ENCODE results near the gene SLC38A3.

The SLC38A3 gene

DNA sequence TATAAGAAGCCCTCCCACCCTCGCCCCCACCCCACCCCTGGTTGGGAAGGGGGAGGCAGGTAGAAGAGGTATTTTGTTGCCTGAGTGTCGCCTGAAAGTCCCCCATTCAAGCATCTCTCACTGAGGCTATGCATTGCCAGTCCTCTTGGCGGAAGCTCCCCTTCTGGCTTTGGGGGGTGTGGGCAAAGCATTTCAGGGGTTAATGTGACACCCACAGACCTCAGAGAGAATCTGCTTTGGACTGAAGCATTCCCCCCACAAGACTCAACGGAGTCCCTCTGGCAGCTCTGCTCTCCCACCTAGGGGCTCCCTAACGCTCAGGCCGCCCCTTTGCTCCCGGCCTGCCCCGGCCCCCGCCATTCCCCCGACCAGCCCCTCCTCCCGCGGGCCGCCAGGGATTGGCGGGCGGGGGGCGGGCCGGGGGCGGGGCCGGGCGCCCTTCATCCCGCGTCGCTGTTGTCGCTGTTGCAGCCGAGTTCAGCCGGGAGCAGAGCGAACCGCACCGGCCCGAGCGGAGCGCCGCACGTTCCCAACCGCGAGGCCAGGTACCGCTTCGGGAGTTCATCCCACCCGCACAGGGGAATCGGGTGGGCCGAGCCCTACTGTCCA, at the start of gene SLC38A3:
TSS of gene SLC38A3 (plus strand) at position 468 of the 609 bp plus-strand sequence. CDS start 8,929 bp downstream, outside the sequence.
- no peak for DNase-seq

- no peak for DNase-seq
These were observed 49.6 kb upstream of the SLC38A3 start for GRCh38 chr3:50155491-50155878.

- DNase-seq = no peak
These were observed 49.2 kb upstream of the SLC38A3 start for GRCh38 chr3:50155891-50156290.

DNA sequence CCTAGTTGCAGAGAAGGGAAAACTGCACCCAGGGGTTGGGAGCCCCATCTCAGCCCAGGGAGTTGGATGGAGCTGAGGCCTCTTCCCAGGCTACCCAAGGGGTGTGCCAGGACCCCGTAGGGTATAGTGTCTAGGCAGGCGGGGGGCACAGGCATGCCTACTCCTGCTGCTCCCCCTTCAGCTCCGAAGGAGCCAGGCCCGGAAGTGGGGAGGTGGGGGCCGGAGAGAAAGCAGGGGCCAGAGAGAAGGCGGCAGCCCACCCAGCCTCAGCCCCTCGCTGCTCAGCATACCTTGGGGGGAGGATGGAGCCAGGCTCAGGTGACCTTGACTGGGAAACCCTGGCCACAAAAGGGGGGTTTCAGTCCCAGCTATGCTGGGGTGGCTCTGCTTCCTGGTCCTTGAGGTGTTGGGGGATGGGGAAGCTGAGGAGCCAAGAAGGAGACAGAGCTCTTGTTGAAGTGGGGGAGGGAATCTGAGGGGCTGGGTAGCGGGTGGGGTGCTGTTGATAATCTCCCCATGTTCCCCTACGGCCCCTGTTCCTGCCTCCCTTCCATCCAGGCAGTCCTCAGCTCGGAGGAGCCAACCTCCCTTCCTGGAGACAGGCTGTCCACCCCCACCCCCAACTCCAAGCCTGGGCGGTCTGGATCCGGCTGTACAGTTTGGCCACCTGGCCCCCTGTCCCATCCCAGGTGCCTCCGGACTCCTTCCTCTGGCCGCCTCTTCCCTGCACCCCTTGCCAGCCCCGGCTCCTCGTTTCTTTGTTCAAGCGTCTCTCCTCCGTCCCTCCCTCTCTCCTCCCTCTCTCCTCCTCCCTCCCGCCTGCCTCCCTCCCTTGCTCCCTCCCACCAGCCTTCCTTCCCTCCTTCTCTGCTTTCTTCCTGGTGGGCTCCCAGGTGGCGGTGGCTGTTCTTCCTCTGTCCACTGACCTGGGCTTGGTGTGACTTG, 48.2 kb upstream of the SLC38A3 start:
- DNase-seq = no peak

- DNase-seq = no peak
These were observed 47.1 kb upstream of the SLC38A3 start for GRCh38 chr3:50157827-50158529.

DNA sequence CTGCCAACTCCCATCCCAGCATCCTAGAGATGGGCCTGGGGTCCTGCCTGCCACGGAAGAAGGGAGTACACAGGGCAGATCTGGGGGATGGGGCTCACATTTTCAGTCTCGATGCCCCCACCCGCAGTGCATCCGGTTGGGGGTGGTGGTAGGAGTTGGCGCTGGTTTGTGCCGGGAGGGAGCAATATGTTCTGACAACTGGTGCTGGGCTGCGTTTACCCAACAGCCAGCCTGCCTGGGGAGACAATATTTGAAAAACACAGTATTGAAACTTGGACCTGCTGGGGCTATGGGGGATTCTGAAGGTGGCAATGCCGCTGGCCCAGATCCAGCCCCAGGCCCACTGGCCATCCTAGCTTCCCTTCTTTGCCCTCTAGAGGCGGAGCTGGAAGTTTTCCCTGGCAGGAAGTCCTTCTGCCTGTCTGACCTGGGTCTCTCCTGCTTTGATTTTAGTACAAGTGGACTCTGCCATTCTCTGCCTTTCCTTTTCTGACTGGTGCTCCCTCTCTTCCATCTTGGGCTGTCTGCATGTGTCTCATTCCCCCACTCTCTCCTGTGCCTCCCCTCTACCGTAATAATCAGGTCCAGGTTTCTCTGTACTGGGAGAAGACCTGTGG, 46.4 kb upstream of the SLC38A3 start:
- DNase-seq = no peak

DNA sequence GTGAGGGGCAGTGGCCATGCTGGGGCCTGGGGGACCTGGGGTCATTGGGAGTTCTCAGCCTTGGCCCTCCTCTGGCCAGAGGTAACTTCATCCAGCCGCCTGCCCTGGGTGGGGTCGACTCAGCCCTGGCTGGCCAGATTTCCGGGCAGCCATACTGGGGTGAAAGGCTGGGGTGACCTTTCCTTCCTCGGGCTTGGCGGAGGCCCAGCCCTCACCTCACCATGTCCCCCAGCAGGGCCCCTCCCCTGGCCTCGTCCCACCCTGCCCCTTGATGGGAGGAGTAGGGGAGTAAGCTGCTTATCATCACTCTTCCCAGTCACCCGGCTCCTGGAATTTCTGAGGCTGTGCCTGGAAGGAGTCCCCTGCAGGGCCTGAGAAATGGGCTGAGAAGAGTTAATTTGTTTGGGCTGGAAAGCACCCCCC, 44.5 kb upstream of the SLC38A3 start:
- DNase-seq = no peak

DNA sequence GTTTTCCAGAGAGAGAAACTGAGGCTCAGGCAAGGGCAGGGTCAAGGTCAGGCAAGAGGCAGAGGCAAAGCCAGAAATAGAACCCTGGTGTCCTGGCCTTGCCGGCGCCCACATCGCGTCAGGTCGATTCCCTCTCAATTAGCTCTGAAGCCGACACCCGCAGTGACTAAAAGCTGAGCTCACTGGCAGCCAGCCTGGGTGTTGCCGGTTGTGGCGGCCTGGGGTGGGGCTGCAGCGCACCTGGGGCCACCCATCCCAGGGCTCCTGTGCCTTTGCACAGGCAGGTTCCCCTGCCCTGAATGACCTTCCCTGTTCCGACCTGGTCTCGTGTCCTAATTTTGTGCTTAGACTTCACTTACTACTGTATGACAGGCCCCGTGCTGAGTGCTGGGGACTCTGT, 43.8 kb upstream of the SLC38A3 start:
- no peak for DNase-seq

GRCh38 chr3:50162034-50162883, 42.8 kb upstream of the SLC38A3 start:
- no peak for DNase-seq

GRCh38 chr3:50163572-50164455, 41.3 kb upstream of the SLC38A3 start:
- no peak for DNase-seq

DNA sequence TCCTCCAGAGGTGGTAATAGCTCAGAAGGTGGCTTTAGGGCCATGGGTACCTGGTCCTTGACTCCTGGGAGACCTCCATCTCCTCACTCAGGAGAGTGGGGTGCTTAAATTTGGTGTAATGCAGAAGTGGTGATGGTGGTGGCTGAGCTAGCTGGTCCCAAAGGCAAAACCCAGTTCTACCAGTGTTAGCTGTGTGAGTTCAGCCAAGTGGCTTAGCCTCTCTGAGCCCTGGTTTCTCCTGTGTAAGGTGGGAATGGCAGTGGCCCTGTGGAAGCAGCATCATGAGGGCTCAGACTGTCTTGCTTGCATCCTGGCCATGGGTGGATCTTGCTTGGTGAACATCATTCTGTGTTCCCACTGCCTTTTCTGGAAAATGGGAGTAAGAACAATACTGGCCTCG, 40.6 kb upstream of the SLC38A3 start:
- DNase-seq = no peak

GRCh38 chr3:50164984-50165909, 39.8 kb upstream of the SLC38A3 start:
- no peak for DNase-seq

GRCh38 chr3:50165910-50166538, 39.0 kb upstream of the SLC38A3 start:
- DNase-seq = no peak

DNA sequence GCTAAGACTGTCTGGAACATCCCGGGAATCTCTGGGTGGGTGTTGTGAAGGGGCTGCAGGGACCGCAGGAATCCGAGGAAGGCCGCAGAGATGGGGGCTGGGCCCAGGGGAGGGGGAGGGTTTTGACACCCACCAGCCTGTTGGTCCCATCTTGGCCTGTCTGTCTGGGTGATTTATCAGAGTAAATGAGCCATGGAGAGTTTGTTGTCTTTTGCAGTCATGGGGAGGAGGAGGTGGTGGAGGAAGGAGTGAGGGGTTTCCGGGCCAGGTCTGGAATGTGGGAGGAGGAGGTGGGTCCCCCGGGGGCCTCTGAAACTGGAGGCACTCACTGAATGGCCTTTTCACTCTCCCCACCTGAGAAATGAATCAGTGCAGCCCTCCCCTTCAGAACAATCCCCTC, 38.5 kb upstream of the SLC38A3 start:
- no peak for DNase-seq

DNA sequence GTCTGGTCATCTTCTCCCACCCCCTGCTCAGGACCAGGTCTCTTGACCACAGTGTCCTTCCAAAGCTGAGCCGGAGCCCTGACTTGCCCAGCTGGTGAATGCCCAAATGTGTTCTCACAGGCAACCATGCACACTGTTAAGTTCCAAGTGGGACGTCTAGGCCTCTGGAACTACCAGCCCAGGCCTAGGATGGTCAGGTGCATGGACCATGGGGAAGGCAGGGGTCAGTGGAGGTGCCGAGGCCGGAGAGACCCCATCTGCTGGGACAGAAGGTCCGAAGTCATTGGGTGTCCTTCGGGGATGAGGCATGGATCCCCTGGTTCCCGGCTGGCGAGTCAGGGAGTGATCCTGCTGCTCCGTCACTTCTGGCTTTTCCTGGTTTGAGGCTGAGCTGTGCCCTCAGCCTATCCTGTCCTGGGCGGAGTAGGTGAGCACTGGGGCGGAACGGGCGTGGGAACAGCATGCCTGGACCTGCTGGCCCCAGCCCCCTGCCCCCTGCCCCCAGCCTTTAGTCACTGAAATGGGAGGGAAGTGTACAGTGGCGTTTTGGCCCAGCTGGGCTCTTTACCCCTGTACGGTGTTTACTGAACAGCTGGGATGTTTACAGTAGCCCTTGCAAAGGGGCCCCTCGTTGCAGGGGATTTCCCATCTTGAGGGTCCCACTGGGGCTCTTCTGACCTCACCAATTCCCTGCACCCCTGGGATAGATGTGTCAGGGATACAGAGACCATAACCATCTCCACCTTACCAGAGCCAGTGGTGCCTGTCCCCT, 37.8 kb upstream of the SLC38A3 start:
- DNase-seq = no peak

- no peak for DNase-seq
These were observed 37.2 kb upstream of the SLC38A3 start for GRCh38 chr3:50167841-50168209.

- no peak for DNase-seq
These were observed 36.7 kb upstream of the SLC38A3 start for GRCh38 chr3:50168388-50168787.

GRCh38 chr3:50168791-50169190, 36.3 kb upstream of the SLC38A3 start:
- DNase-seq = no peak
